ENCODE measurements around the gene POLE3.
"Not testable (repeated sequence)": the region's sequence is repeated elsewhere in the genome, so short reads cannot be mapped to it uniquely, and the experiment has no call there.

Gene POLE3

DNA sequence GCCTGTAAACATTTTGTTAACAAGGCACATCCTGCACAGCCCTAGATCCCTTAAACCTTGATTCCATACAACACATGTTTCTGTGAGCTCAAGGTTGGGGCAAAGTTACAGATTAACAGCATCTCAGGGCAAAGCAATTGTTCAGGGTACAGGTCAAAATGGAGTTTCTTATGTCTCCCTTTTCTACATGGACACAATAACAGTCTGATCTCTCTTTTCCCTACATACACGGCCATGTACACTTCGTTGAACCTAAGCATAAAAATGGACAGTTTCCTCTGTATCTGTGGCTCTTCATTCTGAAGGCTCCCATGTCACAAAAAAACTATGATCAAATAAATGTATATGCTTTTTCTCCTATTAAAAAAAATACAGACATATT lies 30.7 kb downstream of the POLE3 start:
- in situ Hi-C loops (cut with HindIII; ENCODE audit: low sequenced_read_pairs) = not testable (repeated sequence)

DNA sequence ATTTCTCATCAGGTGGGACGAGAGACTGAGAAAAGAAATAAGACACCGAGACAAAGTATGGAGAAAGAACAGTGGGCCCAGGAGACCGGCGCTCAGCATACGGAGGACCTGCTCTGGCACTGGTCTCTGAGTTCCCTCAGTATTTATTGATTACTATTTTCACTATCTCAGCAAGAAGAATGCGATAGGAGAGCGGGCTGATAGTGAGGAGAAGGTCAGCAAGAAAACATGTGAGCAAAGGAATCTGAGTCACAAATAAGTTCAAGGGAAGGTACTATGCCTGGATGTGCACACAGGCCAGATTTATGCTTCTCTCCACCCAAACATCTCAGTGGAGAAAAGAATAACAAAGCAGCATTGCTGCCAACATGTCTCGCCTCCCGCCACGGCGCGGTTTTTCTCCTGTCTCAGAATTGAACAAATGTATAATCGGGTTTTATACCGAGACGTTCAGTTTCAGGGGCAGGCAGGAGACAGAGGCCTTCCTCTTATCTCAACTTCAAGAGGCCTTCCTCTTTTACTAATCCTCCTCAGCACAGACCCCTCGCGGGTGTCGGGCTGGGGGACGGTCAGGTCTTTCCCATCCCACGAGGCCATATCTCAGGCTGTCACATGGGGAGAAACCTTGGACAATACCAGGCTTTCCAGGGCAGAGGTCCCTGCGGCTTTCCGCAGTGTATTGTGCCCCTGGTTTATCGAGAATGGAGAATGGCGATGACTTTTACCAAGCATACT lies 31.2 kb downstream of the POLE3 start:
- in situ Hi-C loops (cut with HindIII; ENCODE audit: low sequenced_read_pairs) = not testable (repeated sequence)

DNA sequence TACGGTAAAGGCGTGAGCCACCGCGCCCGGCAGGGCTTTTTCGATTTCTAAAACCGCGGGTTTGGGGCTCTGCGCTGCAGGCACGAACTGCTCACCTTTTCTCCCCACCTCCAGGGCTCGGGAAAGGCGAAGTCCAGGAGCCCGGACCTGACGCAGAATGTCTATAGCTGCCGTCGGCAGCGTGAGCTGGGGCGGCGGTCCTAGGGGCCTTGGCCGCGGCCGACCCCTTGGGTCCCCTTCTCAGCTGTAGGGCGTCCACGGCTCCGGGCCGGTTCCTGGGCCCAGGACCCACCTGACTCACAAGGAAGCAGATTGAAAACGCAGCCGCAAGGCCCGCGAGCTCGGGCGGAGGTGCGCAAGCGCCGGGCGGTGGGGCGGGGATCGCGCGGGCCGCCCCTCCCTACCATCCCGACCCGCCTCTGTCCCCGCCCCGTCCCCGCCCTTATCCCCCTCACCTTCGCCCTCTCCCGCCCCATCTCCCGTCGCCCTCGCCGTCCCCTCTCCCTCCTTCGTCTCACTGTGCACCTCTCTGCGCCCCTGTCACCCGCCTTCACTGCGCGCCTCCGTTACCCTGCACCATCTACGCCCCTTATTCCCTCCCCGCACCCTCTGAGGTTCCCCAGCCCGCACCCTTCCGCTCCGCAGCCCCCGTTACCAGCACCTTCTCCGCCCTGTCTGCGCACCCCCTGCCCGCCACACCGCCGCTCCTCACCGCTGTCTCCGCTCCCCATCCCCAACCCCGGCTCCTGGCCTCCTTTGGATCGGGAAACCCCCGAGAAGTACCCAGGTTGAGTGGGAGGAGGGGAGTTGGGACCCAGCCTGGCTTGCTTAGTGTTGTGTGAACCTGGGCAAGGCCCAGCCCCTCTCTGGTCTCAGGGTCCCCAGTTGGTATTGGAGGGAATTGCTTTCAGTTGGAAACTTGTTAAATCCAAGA lies 33.6 kb downstream of the POLE3 start, which contains the start of gene HDHD3:
HDHD3 (minus strand) TSS at position 353 of the 934 bp plus-strand sequence. CDS start 2,632 bp downstream, outside the sequence.
- in situ Hi-C loops (cut with HindIII; ENCODE audit: low sequenced_read_pairs) = no loop called here

DNA sequence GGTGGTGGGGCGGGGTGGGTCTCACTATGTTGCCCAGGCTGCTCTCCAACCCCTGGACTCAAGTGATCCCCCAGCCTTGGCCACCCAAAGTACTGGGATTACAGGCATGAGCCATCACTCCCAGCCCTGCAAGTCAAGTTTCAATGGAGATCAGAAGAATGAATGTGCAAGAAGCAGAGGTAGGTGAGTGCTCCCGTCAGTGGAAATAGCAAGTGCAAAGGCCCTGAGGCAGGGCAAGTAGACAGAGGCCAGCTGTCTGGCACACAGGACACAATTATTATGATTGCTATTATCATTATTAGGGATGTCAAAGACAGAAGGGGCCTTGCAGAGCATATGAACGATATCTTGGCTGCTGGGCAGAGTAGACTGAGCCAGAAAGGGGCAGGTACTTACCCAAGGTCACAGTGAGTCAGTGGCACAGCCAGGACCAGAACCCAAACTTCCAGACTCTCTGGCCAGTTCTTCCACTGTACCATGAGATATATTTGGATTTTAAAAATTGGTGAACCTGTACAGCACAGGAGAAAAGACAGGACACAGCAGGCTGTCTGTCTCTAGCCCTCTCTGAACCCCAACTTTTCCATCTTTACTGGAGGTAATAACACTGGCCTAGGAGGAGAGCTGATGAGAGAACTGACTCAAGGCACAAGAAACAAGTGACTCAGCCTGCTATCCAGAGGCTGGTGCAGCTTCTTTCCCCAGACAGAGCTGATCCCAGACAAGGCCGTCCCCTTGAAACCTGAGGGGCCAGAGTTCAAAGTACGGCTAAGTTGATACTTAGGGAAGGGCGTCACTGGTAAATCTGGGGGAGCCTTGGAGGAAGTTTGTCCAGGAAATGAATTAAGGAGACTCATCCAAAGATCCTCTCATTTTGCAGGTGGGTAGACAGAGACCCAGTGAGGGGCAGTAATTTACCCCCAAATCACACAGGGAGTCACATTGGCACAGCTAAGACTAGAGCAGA lies 35.1 kb downstream of the POLE3 start:
- in situ Hi-C loops (cut with HindIII; ENCODE audit: low sequenced_read_pairs) = no loop called here

DNA sequence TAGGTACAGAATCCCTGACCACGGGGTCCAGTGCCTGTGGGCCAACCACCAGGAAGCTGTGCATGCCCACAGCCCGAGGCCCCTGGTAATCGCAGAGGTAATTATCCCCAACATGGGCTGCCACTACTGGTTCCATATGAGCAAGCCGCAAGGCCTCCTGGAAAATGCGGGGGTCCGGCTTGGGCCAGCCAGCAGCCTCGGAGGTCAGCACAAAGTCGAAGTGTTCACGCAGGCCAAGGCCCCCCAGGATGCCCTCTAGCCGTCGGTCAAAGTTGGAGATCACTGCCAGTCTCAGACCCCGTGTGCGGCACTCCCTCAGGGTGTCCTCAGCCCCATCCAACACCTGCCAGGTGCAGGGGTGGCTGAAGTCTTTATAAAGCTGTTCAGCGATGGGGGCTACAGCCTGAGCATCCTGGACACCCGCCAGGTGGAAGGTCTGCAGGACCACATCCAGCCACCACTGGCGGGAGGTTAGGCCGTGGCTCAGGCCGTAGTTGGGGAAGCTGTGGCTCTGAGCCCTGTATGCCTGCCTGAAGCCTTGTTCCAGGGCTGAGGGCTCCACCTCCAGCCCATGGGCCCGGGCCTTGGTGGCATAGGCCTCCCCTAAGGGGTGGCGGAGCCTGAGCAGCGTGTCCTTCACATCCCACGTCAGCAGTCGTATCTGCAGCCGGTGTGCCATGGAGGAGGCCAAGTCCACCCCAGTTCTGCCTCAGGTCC lies 36.6 kb downstream of the POLE3 start:
- in situ Hi-C loops (cut with HindIII; ENCODE audit: low sequenced_read_pairs) = no loop called here

DNA sequence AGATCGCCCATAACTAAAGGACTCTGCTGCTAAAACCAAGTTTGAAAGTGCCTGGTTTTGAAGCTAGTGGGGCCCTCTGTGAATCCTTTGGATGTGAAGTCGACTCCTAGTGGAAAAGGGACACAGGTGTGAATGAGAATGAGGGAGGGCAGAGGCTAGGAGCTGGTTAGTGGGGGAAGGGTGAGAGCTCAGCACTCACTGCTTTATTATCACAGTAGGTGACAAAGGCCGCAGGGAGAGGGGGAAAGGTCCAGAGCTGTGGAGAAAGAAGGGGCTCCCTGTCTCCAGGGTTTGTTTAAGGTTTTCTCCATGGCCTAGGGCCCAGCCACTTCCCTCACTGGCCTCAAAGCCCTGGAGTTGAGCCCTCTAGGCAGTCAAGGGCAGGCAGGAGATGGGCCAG lies 37.2 kb downstream of the POLE3 start:
- in situ Hi-C loops (cut with HindIII; ENCODE audit: low sequenced_read_pairs) = no loop called here

DNA sequence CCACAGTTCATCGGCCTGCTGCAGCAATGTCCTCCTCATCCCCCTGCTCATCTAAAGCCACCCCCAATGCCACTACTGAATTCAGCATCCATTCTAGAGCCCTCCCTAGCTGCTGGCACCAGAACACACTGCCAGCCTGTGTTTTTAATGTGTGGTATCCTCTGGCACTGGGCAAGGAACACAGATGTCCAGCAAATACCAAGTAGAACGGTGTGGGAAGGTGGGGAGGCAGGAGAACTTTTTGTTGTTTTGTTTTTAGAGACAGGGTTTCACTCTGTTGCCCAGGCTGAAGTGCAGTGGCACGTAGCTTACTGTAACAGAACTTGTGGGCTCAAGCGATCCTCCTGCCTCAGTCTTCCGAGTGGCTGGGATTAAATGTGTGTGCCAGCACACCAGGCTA lies 38.4 kb downstream of the POLE3 start:
- in situ Hi-C loops (cut with HindIII; ENCODE audit: low sequenced_read_pairs) = no loop called here

DNA sequence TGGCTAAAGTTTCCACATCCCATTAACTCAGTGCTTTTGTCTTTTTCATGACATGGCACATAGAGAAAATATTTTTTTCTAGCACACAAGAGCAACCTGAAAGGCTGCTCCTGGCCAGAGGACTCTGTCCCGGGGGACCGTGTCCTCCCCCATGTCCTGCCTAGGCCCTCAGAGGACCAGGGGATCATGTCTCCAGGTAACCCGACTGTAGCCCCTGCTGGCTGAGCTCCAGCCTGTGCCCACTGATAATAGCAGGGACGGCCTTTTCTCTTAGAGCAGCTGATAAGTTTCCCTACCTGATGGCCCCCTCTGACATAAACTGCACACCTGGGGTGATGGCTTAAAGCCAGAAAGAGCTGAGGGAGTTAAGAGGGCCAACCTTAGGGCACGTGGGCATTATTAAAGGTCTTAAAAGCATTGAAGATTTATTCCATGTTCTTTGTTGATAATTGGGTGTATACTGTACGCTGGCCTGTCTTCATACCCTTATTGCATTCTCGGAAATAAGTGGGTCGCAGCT lies 39.6 kb downstream of the POLE3 start:
- in situ Hi-C loops (cut with HindIII; ENCODE audit: low sequenced_read_pairs) = no loop called here

DNA sequence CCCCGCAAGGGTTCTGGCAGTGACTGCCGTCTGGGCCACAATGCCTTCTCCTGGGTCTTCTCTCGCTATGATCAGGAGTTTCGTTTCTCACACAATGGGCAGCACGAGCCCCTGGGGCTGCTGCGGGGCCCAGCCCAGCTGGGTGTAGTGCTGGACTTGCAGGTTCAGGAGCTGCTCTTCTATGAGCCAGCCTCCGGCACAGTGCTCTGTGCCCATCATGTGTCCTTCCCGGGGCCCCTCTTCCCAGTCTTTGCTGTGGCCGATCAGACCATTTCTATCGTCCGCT lies 40.7 kb downstream of the POLE3 start:
- in situ Hi-C loops (cut with HindIII; ENCODE audit: low sequenced_read_pairs) = no loop called here

DNA sequence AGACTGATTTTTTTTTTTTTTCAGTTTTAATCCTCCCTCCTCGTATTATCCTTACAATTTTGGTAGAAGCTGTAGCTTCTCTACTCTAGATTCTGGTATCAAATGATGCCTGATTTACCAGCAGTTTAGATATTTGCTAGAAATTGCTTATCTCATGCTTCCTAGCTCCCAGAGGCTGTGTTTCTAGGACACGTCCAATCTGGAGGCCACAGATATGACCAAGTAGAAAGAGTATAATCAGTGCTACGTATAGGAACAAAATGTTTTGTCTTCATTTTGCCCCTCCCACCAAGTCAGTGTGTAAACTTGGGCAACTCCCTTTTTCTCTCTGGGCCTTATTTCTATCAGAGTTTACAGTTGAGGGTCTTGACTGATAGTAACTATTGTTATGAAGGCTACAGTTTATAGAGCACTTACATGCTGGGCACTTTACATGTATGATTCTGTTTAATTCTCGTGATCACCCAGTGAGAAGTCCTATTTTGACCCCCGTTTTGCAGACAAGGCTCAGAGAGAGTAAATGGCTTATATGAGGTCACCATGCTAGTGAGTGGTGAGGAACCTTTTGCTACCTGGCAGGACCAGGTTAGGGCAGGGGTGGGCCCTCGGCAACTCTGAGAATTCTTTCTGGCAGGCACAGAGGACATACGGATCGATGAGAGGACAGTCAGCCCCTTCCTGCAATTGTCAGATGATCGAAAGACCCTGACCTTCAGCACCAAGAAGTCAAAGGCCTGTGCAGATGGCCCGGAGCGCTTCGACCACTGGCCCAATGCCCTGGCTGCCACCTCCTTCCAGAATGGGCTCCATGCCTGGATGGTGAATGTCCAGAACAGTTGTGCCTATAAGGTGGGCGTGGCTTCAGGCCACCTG lies 41.3 kb downstream of the POLE3 start:
- in situ Hi-C loops (cut with HindIII; ENCODE audit: low sequenced_read_pairs) = no loop called here

DNA sequence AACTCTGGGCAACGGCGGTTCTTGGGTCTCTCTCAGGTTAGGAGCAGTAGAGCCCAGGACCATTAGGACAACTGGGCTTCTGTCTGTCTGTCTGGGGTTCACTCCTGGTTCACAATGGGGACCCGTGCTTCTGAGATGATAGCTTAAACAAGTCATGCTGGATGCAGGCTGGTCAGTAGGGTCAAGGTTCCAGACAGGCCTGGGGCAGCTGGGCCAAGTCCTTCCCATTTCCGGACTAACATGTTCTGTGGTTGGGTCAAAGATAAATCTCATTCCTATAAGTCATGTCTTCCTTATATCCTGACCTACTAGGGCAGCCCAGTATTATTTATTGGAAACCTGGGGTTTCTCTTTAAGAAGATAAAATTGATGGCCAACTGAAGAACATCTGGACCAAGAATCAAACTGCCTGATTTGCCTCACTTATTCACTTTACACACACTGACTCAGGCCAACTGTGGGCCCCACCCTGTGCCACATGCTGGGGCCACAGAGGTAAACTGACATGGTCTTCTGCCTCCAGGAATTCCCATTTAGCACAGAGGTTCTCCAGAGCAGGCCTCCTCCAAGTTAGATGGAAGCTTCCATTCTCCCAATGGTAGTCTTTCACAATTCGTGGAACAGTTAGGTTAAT lies 42.0 kb downstream of the POLE3 start:
- in situ Hi-C loops (cut with HindIII; ENCODE audit: low sequenced_read_pairs) = no loop called here

DNA sequence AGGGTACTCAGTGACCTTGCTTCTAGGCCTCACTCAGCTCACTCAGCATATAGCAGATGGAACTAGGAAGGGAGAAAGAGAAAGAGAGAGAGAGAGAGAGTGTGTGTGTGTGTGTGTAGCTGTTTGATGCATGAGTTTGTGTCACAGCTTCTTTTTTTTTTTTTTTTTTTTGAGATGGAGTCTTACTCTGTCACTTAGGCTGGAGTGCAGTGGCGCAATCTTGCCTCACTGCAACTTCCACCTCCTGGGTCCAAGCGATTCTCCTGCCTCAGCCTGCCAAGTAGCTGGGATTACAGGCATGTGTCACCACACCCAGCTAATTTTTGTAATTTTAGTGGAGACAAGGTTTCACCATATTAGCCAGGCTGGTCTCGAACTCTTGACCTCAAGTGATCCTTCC lies 44.8 kb downstream of the POLE3 start:
- in situ Hi-C loops (cut with HindIII; ENCODE audit: low sequenced_read_pairs) = not testable (repeated sequence)

DNA sequence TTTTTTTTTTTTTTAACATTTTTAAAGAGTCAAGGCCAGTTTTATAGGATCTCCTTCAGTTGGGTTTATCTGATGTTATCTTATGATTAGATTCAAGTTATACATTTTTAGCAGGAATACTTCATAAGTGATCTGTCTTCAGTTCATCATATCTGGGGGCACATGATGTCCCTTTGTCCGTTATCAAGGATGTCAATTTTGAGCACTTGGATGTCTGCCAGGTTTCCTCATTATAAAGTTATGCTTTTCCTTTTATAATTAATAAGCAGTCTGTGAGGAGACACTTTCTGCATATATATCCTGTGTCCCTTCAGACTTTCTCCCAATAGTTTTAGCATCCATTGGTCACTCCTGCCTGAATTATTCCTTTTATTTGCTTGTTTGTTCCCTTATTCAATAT lies 45.5 kb downstream of the POLE3 start:
- in situ Hi-C loops (cut with HindIII; ENCODE audit: low sequenced_read_pairs) = no loop called here

DNA sequence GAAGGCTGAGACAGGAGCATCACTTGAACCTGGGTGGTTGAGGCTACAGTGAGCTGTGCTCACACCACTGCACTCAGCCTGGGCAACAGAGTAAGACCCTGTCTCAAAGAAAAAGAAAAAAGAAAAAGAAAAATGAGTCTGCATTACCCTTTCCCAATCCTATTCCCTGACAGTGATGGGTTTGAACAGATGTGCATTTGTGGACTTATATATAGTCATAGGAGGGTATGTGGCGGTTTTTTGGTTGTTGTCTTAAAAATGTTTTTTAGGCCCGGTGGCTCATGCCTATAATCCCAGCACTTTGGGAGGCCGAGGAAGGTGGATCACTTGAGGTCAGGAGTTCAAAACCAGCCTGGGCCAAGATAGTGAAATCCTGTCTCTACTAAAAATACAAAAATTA lies 47.1 kb downstream of the POLE3 start:
- in situ Hi-C loops (cut with HindIII; ENCODE audit: low sequenced_read_pairs) = no loop called here

DNA sequence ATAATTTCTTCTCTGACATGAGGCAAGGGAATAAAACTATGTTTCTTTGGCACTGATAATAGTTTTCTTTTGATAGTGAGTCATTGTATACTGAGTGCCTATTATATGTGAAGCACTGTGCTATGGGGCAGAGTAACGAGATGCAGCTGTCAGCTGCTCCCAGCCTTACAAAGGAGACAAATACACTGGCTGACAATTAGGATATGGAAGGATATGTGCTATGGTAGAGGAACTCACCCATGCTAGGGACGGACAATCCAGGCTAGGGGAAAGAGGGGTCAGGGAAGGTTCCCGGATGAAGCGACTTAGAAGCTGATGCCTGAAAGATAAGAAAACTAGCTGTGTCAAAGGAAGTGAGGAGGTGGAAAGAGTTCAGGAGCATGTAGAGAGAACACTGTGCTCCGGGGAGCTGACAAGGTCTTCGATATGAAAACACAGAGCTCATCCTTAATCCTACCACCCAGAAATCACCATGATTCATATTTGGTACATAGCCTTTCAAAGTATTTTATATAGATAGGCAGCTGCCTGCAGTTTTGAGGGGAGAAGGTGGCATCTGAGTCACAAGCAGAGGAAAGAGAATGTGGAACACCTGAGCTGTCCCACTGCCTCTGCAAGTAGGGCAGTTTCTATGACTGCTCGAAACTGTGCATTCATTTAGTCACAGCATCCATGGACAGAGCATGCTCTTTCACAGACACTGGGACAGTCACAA lies 49.0 kb downstream of the POLE3 start:
- in situ Hi-C loops (cut with HindIII; ENCODE audit: low sequenced_read_pairs) = no loop called here

DNA sequence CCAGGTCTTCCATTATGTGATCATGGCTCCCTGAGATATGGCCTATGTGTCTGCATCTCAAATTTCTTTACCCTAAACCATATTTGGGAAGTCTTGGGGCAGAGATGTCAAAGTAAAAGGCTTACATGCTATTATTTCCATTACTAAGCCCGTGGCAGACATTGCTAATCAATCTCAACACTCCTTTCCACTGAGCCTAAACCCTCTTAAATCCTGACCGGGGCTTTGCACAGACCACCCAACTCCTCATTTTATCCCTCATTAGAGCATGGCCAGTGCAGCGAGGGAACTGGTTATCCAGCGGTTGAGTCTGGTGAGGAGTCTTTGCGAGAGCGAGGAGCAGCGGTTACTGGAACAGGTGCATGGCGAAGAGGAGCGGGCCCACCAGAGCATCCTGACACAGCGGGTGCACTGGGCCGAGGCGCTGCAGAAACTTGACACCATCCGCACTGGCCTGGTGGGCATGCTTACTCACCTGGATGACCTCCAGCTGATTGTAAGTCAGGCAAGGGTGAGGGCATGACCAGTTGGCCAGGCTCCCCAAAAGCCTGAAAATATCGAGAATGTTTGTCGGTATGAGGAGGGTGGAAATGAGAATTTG lies 50.1 kb downstream of the POLE3 start:
- in situ Hi-C loops (cut with HindIII; ENCODE audit: low sequenced_read_pairs) = no loop called here

DNA sequence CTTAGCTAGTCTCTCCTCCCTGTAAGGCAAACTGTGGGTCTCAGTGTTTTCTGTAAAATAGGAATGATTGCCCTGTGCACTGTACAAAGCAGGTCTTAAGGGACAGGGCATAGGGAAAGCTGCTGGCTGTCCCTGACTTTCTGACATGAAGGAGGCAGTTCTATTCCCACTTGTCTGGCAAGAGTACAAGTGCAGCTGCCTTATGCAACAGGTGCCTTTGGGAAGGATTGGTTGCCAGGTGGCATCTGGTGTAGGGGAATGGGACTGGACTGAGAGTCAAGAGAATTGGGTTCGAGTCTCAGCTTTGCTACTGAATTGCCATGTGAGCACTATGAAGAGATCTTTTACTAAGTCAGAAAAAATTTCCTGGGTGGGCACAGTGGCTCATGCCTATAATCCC lies 51.1 kb downstream of the POLE3 start:
- in situ Hi-C loops (cut with HindIII; ENCODE audit: low sequenced_read_pairs) = no loop called here
